Measurements from ENCODE around the gene SCUBE3.
A peak's percentile ranks its signal among the peaks of the same experiment; 100 is the strongest.

SCUBE3 gene

GRCh38 chr6:35213824-35214756 is at the start of gene SCUBE3:
Gene SCUBE3, plus strand, starts transcription at chr6:35213956. Its CDS starts 463 bp downstream, at chr6:35214419.
- no peaks in the 10 kb centered on the region for H3K9me3 Mint-ChIP-seq
- no peaks in the 10 kb centered on the region for H3K36me3 Mint-ChIP-seq (ENCODE audit: insufficient read depth)
- H3K4me1 Mint-ChIP-seq, result peaks cover 8% of the 10 kb centered on the region
- DNase-seq (ENCODE audit: low spot score in 2 of 2) (no peak), ATAC-seq (replicated peaks; ENCODE audit: extremely low read depth, poor library complexity, severe bottlenecking) (peak; percentile 14)
- H3K27me3 Mint-ChIP-seq, result peaks cover 83% of the 10 kb centered on the region
- H3K4me3 Mint-ChIP-seq, result peak within 1 kb of the TSS; percentile 72
- H3K27ac Mint-ChIP-seq (ENCODE audit: low read depth), result no peak within 1 kb of the TSS

GRCh38 chr6:35164277-35164676 is 49.5 kb upstream of the SCUBE3 start:
- ATAC-seq (replicated peaks; ENCODE audit: extremely low read depth, poor library complexity, severe bottlenecking) (no peak), DNase-seq (ENCODE audit: low spot score in 2 of 2) (no peak)
- Mint-ChIP-seq H3K9me3 (peaks cover under 1% of the 10 kb centered on the region), H3K4me1 (no peaks in the 10 kb centered on the region), H3K27ac (ENCODE audit: low read depth) (no peak overlapping the region), H3K27me3 (peaks cover 59% of the 10 kb centered on the region), H3K4me3 (no peak overlapping the region), H3K36me3 (ENCODE audit: insufficient read depth) (peaks cover 6% of the 10 kb centered on the region)

- no peaks in the 10 kb centered on the region for H3K4me1 Mint-ChIP-seq
- H3K9me3 Mint-ChIP-seq, result peaks cover 6% of the 10 kb centered on the region
- H3K27ac Mint-ChIP-seq (ENCODE audit: low read depth), result no peak overlapping the region
- ATAC-seq (replicated peaks; ENCODE audit: extremely low read depth, poor library complexity, severe bottlenecking) (no peak), DNase-seq (ENCODE audit: low spot score in 2 of 2) (no peak)
- H3K27me3 Mint-ChIP-seq, result peaks cover 53% of the 10 kb centered on the region
- peaks cover 5% of the 10 kb centered on the region for H3K36me3 Mint-ChIP-seq (ENCODE audit: insufficient read depth)
- no peak overlapping the region for H3K4me3 Mint-ChIP-seq
Measured at GRCh38 chr6:35164868-35165267, 48.9 kb upstream of the SCUBE3 start.

- no peak for DNase-seq (ENCODE audit: low spot score in 2 of 2)
- no peaks in the 10 kb centered on the region for H3K4me1 Mint-ChIP-seq
- ATAC-seq (replicated peaks; ENCODE audit: extremely low read depth, poor library complexity, severe bottlenecking), result no peak
- H3K27ac Mint-ChIP-seq (ENCODE audit: low read depth), result no peak overlapping the region
- peaks cover 6% of the 10 kb centered on the region for H3K9me3 Mint-ChIP-seq
- H3K36me3 Mint-ChIP-seq (ENCODE audit: insufficient read depth), result peaks cover 5% of the 10 kb centered on the region
- H3K4me3 Mint-ChIP-seq, result no peak overlapping the region
- peaks cover 45% of the 10 kb centered on the region for H3K27me3 Mint-ChIP-seq
Measured at GRCh38 chr6:35165630-35166071, 48.1 kb upstream of the SCUBE3 start.

- no peak overlapping the region for H3K27ac Mint-ChIP-seq (ENCODE audit: low read depth)
- H3K9me3 Mint-ChIP-seq, result peaks cover 6% of the 10 kb centered on the region
- DNase-seq (ENCODE audit: low spot score in 2 of 2) (no peak), ATAC-seq (replicated peaks; ENCODE audit: extremely low read depth, poor library complexity, severe bottlenecking) (no peak)
- peaks cover 41% of the 10 kb centered on the region for H3K27me3 Mint-ChIP-seq
- no peak overlapping the region for H3K4me3 Mint-ChIP-seq
- peaks cover 5% of the 10 kb centered on the region for H3K36me3 Mint-ChIP-seq (ENCODE audit: insufficient read depth)
- H3K4me1 Mint-ChIP-seq, result no peaks in the 10 kb centered on the region
Measured at GRCh38 chr6:35166116-35166515, 47.6 kb upstream of the SCUBE3 start.

- H3K4me1 Mint-ChIP-seq, result no peaks in the 10 kb centered on the region
- peaks cover 5% of the 10 kb centered on the region for H3K36me3 Mint-ChIP-seq (ENCODE audit: insufficient read depth)
- ATAC-seq (replicated peaks; ENCODE audit: extremely low read depth, poor library complexity, severe bottlenecking), result no peak
- peaks cover 37% of the 10 kb centered on the region for H3K27me3 Mint-ChIP-seq
- DNase-seq (ENCODE audit: low spot score in 2 of 2), result no peak
- peaks cover 6% of the 10 kb centered on the region for H3K9me3 Mint-ChIP-seq
- H3K4me3 Mint-ChIP-seq, result no peak overlapping the region
- no peak overlapping the region for H3K27ac Mint-ChIP-seq (ENCODE audit: low read depth)
Measured at GRCh38 chr6:35166520-35166919, 47.2 kb upstream of the SCUBE3 start.

GRCh38 chr6:35167505-35167904 is 46.3 kb upstream of the SCUBE3 start:
- Mint-ChIP-seq H3K36me3 (ENCODE audit: insufficient read depth) (peaks cover 5% of the 10 kb centered on the region), H3K4me1 (no peaks in the 10 kb centered on the region), H3K27ac (ENCODE audit: low read depth) (no peak overlapping the region), H3K9me3 (peaks cover 6% of the 10 kb centered on the region), H3K4me3 (no peak overlapping the region), H3K27me3 (peaks cover 31% of the 10 kb centered on the region)
- no peak for ATAC-seq (replicated peaks; ENCODE audit: extremely low read depth, poor library complexity, severe bottlenecking)
- no peak for DNase-seq (ENCODE audit: low spot score in 2 of 2)

GRCh38 chr6:35168461-35168861 is 45.3 kb upstream of the SCUBE3 start:
- peaks cover 5% of the 10 kb centered on the region for H3K36me3 Mint-ChIP-seq (ENCODE audit: insufficient read depth)

GRCh38 chr6:35170166-35170565 is 43.6 kb upstream of the SCUBE3 start:
- DNase-seq (ENCODE audit: low spot score in 2 of 2) (no peak), ATAC-seq (replicated peaks; ENCODE audit: extremely low read depth, poor library complexity, severe bottlenecking) (no peak)
- H3K27me3 Mint-ChIP-seq, result peaks cover 28% of the 10 kb centered on the region
- peaks cover 9% of the 10 kb centered on the region for H3K4me1 Mint-ChIP-seq
- H3K4me3 Mint-ChIP-seq, result no peak overlapping the region
- H3K36me3 Mint-ChIP-seq (ENCODE audit: insufficient read depth), result peaks cover 5% of the 10 kb centered on the region
- H3K27ac Mint-ChIP-seq (ENCODE audit: low read depth), result no peak overlapping the region
- H3K9me3 Mint-ChIP-seq, result peaks cover 6% of the 10 kb centered on the region

More at GRCh38 chr6:35168461-35168861, 45.3 kb upstream of the SCUBE3 start:
- no peak for ATAC-seq (replicated peaks; ENCODE audit: extremely low read depth, poor library complexity, severe bottlenecking)
- no peak overlapping the region for H3K27ac Mint-ChIP-seq (ENCODE audit: low read depth)
- H3K4me1 Mint-ChIP-seq, result peaks cover 3% of the 10 kb centered on the region
- H3K9me3 Mint-ChIP-seq, result peaks cover 6% of the 10 kb centered on the region
- no peak overlapping the region for H3K4me3 Mint-ChIP-seq
- no peak for DNase-seq (ENCODE audit: low spot score in 2 of 2)
- peaks cover 28% of the 10 kb centered on the region for H3K27me3 Mint-ChIP-seq

- ATAC-seq (replicated peaks; ENCODE audit: extremely low read depth, poor library complexity, severe bottlenecking), result no peak
- H3K4me3 Mint-ChIP-seq, result no peak overlapping the region
- no peak overlapping the region for H3K27ac Mint-ChIP-seq (ENCODE audit: low read depth)
- H3K9me3 Mint-ChIP-seq, result peaks cover 6% of the 10 kb centered on the region
- H3K36me3 Mint-ChIP-seq (ENCODE audit: insufficient read depth), result peaks cover 5% of the 10 kb centered on the region
- H3K4me1 Mint-ChIP-seq, result peaks cover 9% of the 10 kb centered on the region
- no peak for DNase-seq (ENCODE audit: low spot score in 2 of 2)
- peaks cover 21% of the 10 kb centered on the region for H3K27me3 Mint-ChIP-seq
Measured at GRCh38 chr6:35170891-35171290, 42.9 kb upstream of the SCUBE3 start.

GRCh38 chr6:35173044-35173426 is 40.7 kb upstream of the SCUBE3 start:
- no peak overlapping the region for H3K27ac Mint-ChIP-seq (ENCODE audit: low read depth)
- no peak overlapping the region for H3K4me3 Mint-ChIP-seq
- H3K36me3 Mint-ChIP-seq (ENCODE audit: insufficient read depth), result peaks cover 3% of the 10 kb centered on the region
- peaks cover 33% of the 10 kb centered on the region for H3K27me3 Mint-ChIP-seq
- peaks cover 9% of the 10 kb centered on the region for H3K4me1 Mint-ChIP-seq
- ATAC-seq (replicated peaks; ENCODE audit: extremely low read depth, poor library complexity, severe bottlenecking) (no peak), DNase-seq (ENCODE audit: low spot score in 2 of 2) (no peak)
- peaks cover 6% of the 10 kb centered on the region for H3K9me3 Mint-ChIP-seq

GRCh38 chr6:35173427-35174087 is 40.2 kb upstream of the SCUBE3 start:
- Mint-ChIP-seq H3K4me3 (no peak overlapping the region), H3K27ac (ENCODE audit: low read depth) (no peak overlapping the region), H3K27me3 (peaks cover 38% of the 10 kb centered on the region), H3K4me1 (peaks cover 9% of the 10 kb centered on the region), H3K9me3 (peaks cover 6% of the 10 kb centered on the region), H3K36me3 (ENCODE audit: insufficient read depth) (peaks cover 3% of the 10 kb centered on the region)
- DNase-seq (ENCODE audit: low spot score in 2 of 2) (no peak), ATAC-seq (replicated peaks; ENCODE audit: extremely low read depth, poor library complexity, severe bottlenecking) (no peak)

GRCh38 chr6:35174088-35174434 is 39.7 kb upstream of the SCUBE3 start:
- Mint-ChIP-seq H3K27ac (ENCODE audit: low read depth) (no peak overlapping the region), H3K4me1 (peaks cover 9% of the 10 kb centered on the region), H3K9me3 (peaks cover 6% of the 10 kb centered on the region), H3K27me3 (peaks cover 38% of the 10 kb centered on the region), H3K36me3 (ENCODE audit: insufficient read depth) (peaks cover 1% of the 10 kb centered on the region), H3K4me3 (no peak overlapping the region)
- ATAC-seq (replicated peaks; ENCODE audit: extremely low read depth, poor library complexity, severe bottlenecking) (no peak), DNase-seq (ENCODE audit: low spot score in 2 of 2) (no peak)

All from central memory CD8-positive, alpha-beta T cell (primary cell).